Measurements from ENCODE around the gene OR10G4. TPM values are rescaled to one million over a fixed set of nuclear protein-coding genes. Genes with fewer than 3 reads are reported as not detected.

The OR10G4 gene
- total RNA-seq, 4 donors from 2014 or later = not detected

- Histone ChIP-seq H3K4me1 (peaks cover 0 to 8% (median 2%) of the 10 kb centered on the region in 4 donors), H3K4me3 (no peak overlapping the region), H3K27me3 (no peaks in the 10 kb centered on the region), H3K36me3 (no peaks in the 10 kb centered on the region), H3K27ac (replicated peaks in 1 of 4) (no peak overlapping the region), H3K9me3 (no peaks in the 10 kb centered on the region)
- WGBS = 80% methylated on average over 2 of the region's 9 CpGs
- DNase-seq (ENCODE audit: extremely low spot score) = no peak
- TF ChIP-seq POLR2A (IDR thresholded peaks at IDR 0.05; ENCODE audit: low read depth) (no peak), POLR2AphosphoS5 (IDR thresholded peaks at IDR 0.05) (no peak), EP300 (IDR thresholded peaks at IDR 0.05) (no peak)
- TF ChIP-seq, protein P1, sequence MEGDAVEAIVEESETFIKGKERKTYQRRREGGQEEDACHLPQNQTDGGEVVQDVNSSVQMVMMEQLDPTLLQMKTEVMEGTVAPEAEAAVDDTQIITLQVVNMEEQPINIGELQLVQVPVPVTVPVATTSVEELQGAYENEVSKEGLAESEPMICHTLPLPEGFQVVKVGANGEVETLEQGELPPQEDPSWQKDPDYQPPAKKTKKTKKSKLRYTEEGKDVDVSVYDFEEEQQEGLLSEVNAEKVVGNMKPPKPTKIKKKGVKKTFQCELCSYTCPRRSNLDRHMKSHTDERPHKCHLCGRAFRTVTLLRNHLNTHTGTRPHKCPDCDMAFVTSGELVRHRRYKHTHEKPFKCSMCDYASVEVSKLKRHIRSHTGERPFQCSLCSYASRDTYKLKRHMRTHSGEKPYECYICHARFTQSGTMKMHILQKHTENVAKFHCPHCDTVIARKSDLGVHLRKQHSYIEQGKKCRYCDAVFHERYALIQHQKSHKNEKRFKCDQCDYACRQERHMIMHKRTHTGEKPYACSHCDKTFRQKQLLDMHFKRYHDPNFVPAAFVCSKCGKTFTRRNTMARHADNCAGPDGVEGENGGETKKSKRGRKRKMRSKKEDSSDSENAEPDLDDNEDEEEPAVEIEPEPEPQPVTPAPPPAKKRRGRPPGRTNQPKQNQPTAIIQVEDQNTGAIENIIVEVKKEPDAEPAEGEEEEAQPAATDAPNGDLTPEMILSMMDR (IDR thresholded peaks at IDR 0.05) = no peak
- intact Hi-C loops (cut with DNase I) = no loop called here
These were observed 26.8 kb downstream of the OR10G4 start for GRCh38 chr11:124039557-124039956.

DNA sequence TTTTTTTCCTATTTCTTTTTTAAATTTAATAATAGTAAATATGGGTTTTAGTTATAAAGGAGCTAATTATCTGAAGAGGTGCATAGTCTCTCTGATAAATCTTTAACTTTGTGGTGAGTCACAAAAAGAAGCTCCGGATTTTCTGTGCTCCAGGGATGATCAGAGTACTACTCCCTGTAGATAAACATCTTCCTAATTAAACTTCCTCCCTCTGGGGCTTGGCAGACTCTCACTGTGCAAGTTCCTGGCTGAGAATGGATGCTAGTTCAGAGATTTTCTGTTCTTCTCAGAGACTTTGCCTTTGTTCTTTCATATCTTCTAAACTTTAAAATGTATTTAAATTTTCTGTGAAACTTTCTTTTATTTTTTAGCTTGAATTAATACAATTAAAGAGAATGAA, 28.5 kb downstream of the OR10G4 start, which contains the start of gene OR10G7:
OR10G7 (minus strand) TSS at position 72 of the 400 bp plus-strand sequence. CDS start 2,324 bp downstream, outside the sequence.
- TF ChIP-seq POLR2A (IDR thresholded peaks at IDR 0.05; ENCODE audit: low read depth) (no peak), EP300 (IDR thresholded peaks at IDR 0.05) (no peak)
- TF ChIP-seq, protein P1 (IDR thresholded peaks at IDR 0.05) = no peak
- intact Hi-C loops (cut with DNase I) = no loop called here
- H3K9me3 ChIP-seq = no peaks in the 10 kb centered on the region
- H3K27me3 ChIP-seq = no peaks in the 10 kb centered on the region
- no peak within 1 kb of the TSS for H3K27ac ChIP-seq (replicated peaks in 1 of 4)
- H3K4me1 ChIP-seq = peaks cover 0 to 8% (median 2%) of the 10 kb centered on the region in 4 donors
- H3K4me3 ChIP-seq = no peak within 1 kb of the TSS
- WGBS = 6% methylated on average over 1 of the region's 1 CpG
- no peak for DNase-seq (ENCODE audit: extremely low spot score)
- H3K36me3 ChIP-seq = no peaks in the 10 kb centered on the region

GRCh38 chr11:124043420-124043819, 30.6 kb downstream of the OR10G4 start:
- TF ChIP-seq, protein P1 (IDR thresholded peaks at IDR 0.05) = no peak
- TF ChIP-seq EP300 (IDR thresholded peaks at IDR 0.05) = no peak
- H3K27me3 ChIP-seq = no peaks in the 10 kb centered on the region
- no peaks in the 10 kb centered on the region for H3K36me3 ChIP-seq
- no peak for DNase-seq (ENCODE audit: extremely low spot score)
- no peaks in the 10 kb centered on the region for H3K9me3 ChIP-seq
- H3K4me3 ChIP-seq = no peak overlapping the region
- 74% methylated on average over 4 of the region's 4 CpGs for WGBS
- H3K27ac ChIP-seq (replicated peaks in 1 of 4) = no peak overlapping the region
- intact Hi-C loops (cut with DNase I) = no loop called here
- H3K4me1 ChIP-seq = no peaks in the 10 kb centered on the region

GRCh38 chr11:124050748-124051147, 38.0 kb downstream of the OR10G4 start:
- no peak overlapping the region for H3K27ac ChIP-seq (replicated peaks in 1 of 4)
- 65% methylated on average over 1 of the region's 1 CpG for WGBS
- TF ChIP-seq POLR2A (IDR thresholded peaks at IDR 0.05; ENCODE audit: low read depth) (no peak), POLR2AphosphoS5 (IDR thresholded peaks at IDR 0.05) (no peak), EP300 (IDR thresholded peaks at IDR 0.05) (no peak)
- TF ChIP-seq, protein P1 (IDR thresholded peaks at IDR 0.05) = no peak
- intact Hi-C loops (cut with DNase I) = no loop called here
- DNase-seq (ENCODE audit: extremely low spot score) = no peak
- H3K4me1 ChIP-seq = no peaks in the 10 kb centered on the region
- H3K36me3 ChIP-seq = no peaks in the 10 kb centered on the region
- no peak overlapping the region for H3K4me3 ChIP-seq
- H3K9me3 ChIP-seq = no peaks in the 10 kb centered on the region
- no peaks in the 10 kb centered on the region for H3K27me3 ChIP-seq

GRCh38 chr11:124052966-124053365, 40.2 kb downstream of the OR10G4 start:
- Histone ChIP-seq H3K9me3 (no peaks in the 10 kb centered on the region), H3K27me3 (no peaks in the 10 kb centered on the region), H3K4me1 (no peaks in the 10 kb centered on the region), H3K36me3 (no peaks in the 10 kb centered on the region), H3K27ac (replicated peaks in 1 of 4) (no peak overlapping the region), H3K4me3 (no peak overlapping the region)
- WGBS = 83% methylated on average over 3 of the region's 3 CpGs
- TF ChIP-seq EP300 (IDR thresholded peaks at IDR 0.05) = no peak
- no peak for TF ChIP-seq POLR2A (IDR thresholded peaks at IDR 0.05; ENCODE audit: low read depth)
- TF ChIP-seq, protein P1 (IDR thresholded peaks at IDR 0.05) = no peak
- TF ChIP-seq POLR2AphosphoS5 (IDR thresholded peaks at IDR 0.05) = no peak
- no peak for DNase-seq (ENCODE audit: extremely low spot score)
- intact Hi-C loops (cut with DNase I) = no loop called here

Data from esophagus muscularis mucosa (tissue), 4 donors.